Adipose tissue (tissue), 3 donors: ENCODE results near the gene SLC35D1. TPM values are rescaled to one million over a fixed set of nuclear protein-coding genes. Genes with fewer than 3 reads are reported as not detected.
"Not testable (repeated sequence)": the region's sequence is repeated elsewhere in the genome, so short reads cannot be mapped to it uniquely, and the experiment has no call there.

ENCODE experiments used
- H3K27ac ChIP-seq: one replicate; pipeline ENCODE4 v1.5.1; 2013; ENCODE audit warnings: low read depth, low read length
- WGBS, 3 donors: extraction: QIAGEN DNeasy Blood & Tissue Kit; methylation state at CpG; one replicate each; pipeline ENCODE4 v1.1.7; 2013; 5-methylcytosine and 5-hydroxymethylcytosine counted together
- polyA plus RNA-seq, 3 donors: library from polyadenylated mRNA; stranded (reverse); fragments of 200-250 nt; gene quantifications; one replicate each; pipeline ENCODE4 v1.2.3, GENCODE V29; 2013
- donor health status: healthy with polysubstance abuse.
- donor health status: Bipolar disorder and iron deficiency.
- donor health status: healthy.

Gene SLC35D1
- polyA plus RNA-seq, 3 donors: 2.4 to 3.5 (median 2.7) TPM

- WGBS, 3 donors: 69 to 77% (median 76%) methylated on average over 5 of the region's 5 CpGs
- H3K27ac ChIP-seq: no peak overlapping the region
Measured at GRCh38 chr1:67001682-67002425, 52.1 kb downstream of the SLC35D1 start.

GRCh38 chr1:66999640-67000400 is 54.1 kb downstream of the SLC35D1 start:
- 52 to 72% (median 71%) methylated on average over 7 of the region's 7 CpGs for WGBS, 3 donors

GRCh38 chr1:66998972-66999371 is 55.0 kb downstream of the SLC35D1 start:
- H3K27ac ChIP-seq: no peak overlapping the region

More at GRCh38 chr1:66999640-67000400, 54.1 kb downstream of the SLC35D1 start:
- no peak overlapping the region for H3K27ac ChIP-seq

- WGBS, 3 donors: 69 to 73% (median 72%) methylated on average over 7 of the region's 7 CpGs
- H3K27ac ChIP-seq: no peak overlapping the region
Measured at GRCh38 chr1:66996018-66996682, 57.8 kb downstream of the SLC35D1 start.

- 93 to 96% (median 94%) methylated on average over 3 of the region's 3 CpGs for WGBS, 3 donors
- no peak overlapping the region for H3K27ac ChIP-seq
Measured at GRCh38 chr1:66993076-66993475, 60.9 kb downstream of the SLC35D1 start.

GRCh38 chr1:66985835-66986234 is 68.1 kb downstream of the SLC35D1 start:
- no peak overlapping the region for H3K27ac ChIP-seq
- 29 to 65% (median 59%) methylated on average over 1 of the region's 1 CpG for WGBS, 3 donors

- 44 to 100% (median 94%) methylated on average over 1 of the region's 1 CpG for WGBS, 3 donors
- H3K27ac ChIP-seq: no peak overlapping the region
Measured at GRCh38 chr1:66984491-66984890, 69.5 kb downstream of the SLC35D1 start.

GRCh38 chr1:66982561-66983260 is 71.2 kb downstream of the SLC35D1 start:
- H3K27ac ChIP-seq: no peak overlapping the region
- WGBS, 3 donors: 73 to 95% (median 92%) methylated on average over 4 of the region's 4 CpGs

GRCh38 chr1:66981679-66982078 is 72.3 kb downstream of the SLC35D1 start:
- H3K27ac ChIP-seq: no peak overlapping the region
- WGBS, 3 donors: 31 to 68% (median 34%) methylated on average over 4 of the region's 4 CpGs

- WGBS, 3 donors: 47 to 92% (median 55%) methylated on average over 1 of the region's 1 CpG
Measured at GRCh38 chr1:66980745-66981367, 73.1 kb downstream of the SLC35D1 start.

GRCh38 chr1:66979621-66980020 is 74.3 kb downstream of the SLC35D1 start:
- not testable (repeated sequence) for H3K27ac ChIP-seq
- WGBS, 3 donors: 93 to 99% (median 96%) methylated on average over 11 of the region's 11 CpGs

More at GRCh38 chr1:66980745-66981367, 73.1 kb downstream of the SLC35D1 start:
- no peak overlapping the region for H3K27ac ChIP-seq

- H3K27ac ChIP-seq: no peak overlapping the region
Measured at GRCh38 chr1:66978201-66978600, 75.7 kb downstream of the SLC35D1 start.

- 88 to 95% (median 93%) methylated on average over 3 of the region's 3 CpGs for WGBS, 3 donors
Measured at GRCh38 chr1:66968574-66968973, 85.4 kb downstream of the SLC35D1 start.

GRCh38 chr1:66966188-66966873 is 87.6 kb downstream of the SLC35D1 start:
- H3K27ac ChIP-seq: not testable (repeated sequence)
- WGBS, 3 donors: 90 to 96% (median 91%) methylated on average over 6 to 7 of the region's 7 CpGs

More at GRCh38 chr1:66968574-66968973, 85.4 kb downstream of the SLC35D1 start:
- no peak overlapping the region for H3K27ac ChIP-seq

GRCh38 chr1:66957938-66958337 is 96.0 kb downstream of the SLC35D1 start:
- H3K27ac ChIP-seq: no peak overlapping the region
- 90 to 97% (median 95%) methylated on average over 3 of the region's 3 CpGs for WGBS, 3 donors

- H3K27ac ChIP-seq: no peak overlapping the region
- 88 to 93% (median 91%) methylated on average over 4 of the region's 4 CpGs for WGBS, 3 donors
Measured at GRCh38 chr1:66954208-66954607, 99.7 kb downstream of the SLC35D1 start.

- no peak overlapping the region for H3K27ac ChIP-seq
- WGBS, 3 donors: 94 to 95% (median 94%) methylated on average over 6 of the region's 6 CpGs
Measured at GRCh38 chr1:66951513-66951912, 102.4 kb downstream of the SLC35D1 start.
